HepG2 (cell line): ENCODE measurements around the gene VEGFC. TPM values are rescaled to one million over a fixed set of nuclear protein-coding genes. Genes with fewer than 3 reads are reported as not detected.

Experiments
- ATAC-seq: fragments of 200-7000 bp; cut with Tn5 transposase; 3 replicates; pipeline ENCODE4 v1.9.1; 2020; ENCODE audit warnings: mild to moderate bottlenecking, moderate library complexity
- BruUV-seq: library from RNA; stranded (reverse); fragments of 400-500 nt; replicated peaks from 2 replicates; lab custom pipeline; 2021; lab: Mats Ljungman, UMichigan
- CTCF ChIA-PET: fragments of 300-600 bp; formaldehyde crosslinking; extraction: SDS; loops from one replicate; lab custom pipeline; 2021; ENCODE audit warnings: low total read pairs, inconsistent platforms, low intra/inter-chr PET ratio; lab: Yijun Ruan, JAX
- POLR2A ChIA-PET: fragments of 350-600 bp; sonication (Branson Sonifier 250); formaldehyde crosslinking; loops from one replicate; lab custom pipeline; 2020; ENCODE audit warnings: antibody characterized with exemption, inconsistent platforms; lab: Yijun Ruan, JAX
- DNase-seq: peaks from one replicate; pipeline ENCODE4 v3.0.0-alpha.2; 2015; ENCODE audit warnings: low spot score
- FAIRE-seq: peaks from 3 replicates; lab custom pipeline; 2011; peaks lifted over from hg19 to GRCh38; lab: Jason Lieb, UNC
- H2AFZ ChIP-seq: one replicate; pipeline ENCODE4 v1.6.1; 2011; ENCODE audit warnings: low read length, inconsistent platforms
- H3K27ac ChIP-seq: fragments of 300-600 bp; 3 replicates; pipeline ENCODE4 v1.8.0; 2011; ENCODE audit warnings: mixed run types, mild to moderate bottlenecking, mixed read lengths, low read length, inconsistent platforms; ENCODE audit not compliant: insufficient read depth; ENCODE audit errors: extremely low read length
- H3K27me3 ChIP-seq, 2 experiments: fragments of 200-600 bp in 1 of 2; 2 replicates in 1 of 2; 3 replicates in 1 of 2; pipeline versions ENCODE4 v1.6.0 to v1.8.0; 2011; ENCODE audit warnings: low read length in 2 of 2, mild to moderate bottlenecking in 2 of 2, moderate library complexity in 2 of 2, inconsistent platforms in 1 of 2; ENCODE audit not compliant: insufficient read depth in 2 of 2, control insufficient read depth in 1 of 2
- H3K36me3 ChIP-seq, 2 experiments: fragments of 200-600 bp in 1 of 2; replicated peaks in 1 of 2; 2 replicates in 1 of 2; 3 replicates in 1 of 2; pipeline versions ENCODE4 v1.5.1 to v1.8.0; 2011; ENCODE audit warnings: low read length in 2 of 2, inconsistent platforms in 1 of 2; ENCODE audit not compliant: insufficient read depth in 2 of 2, control insufficient read depth in 1 of 2
- H3K4me1 ChIP-seq: 2 replicates; pipeline ENCODE4 v1.5.1; 2012; ENCODE audit warnings: low read length, inconsistent platforms; ENCODE audit not compliant: insufficient read depth
- H3K4me2 ChIP-seq: 2 replicates; pipeline ENCODE4 v1.6.0; 2011; ENCODE audit warnings: low read depth, low read length, inconsistent platforms
- H3K4me3 ChIP-seq, 3 experiments: fragments of 200-600 bp in 1 of 3; sonication (generic), shearing (Covaris generic) in 1 of 3; replicated peaks in 1 of 3; 2 replicates each; pipeline ENCODE4 v1.5.1; 2011 to 2016; ENCODE audit warnings: low read length in 3 of 3, inconsistent platforms in 2 of 3, low read depth in 2 of 3, mild to moderate bottlenecking in 2 of 3, control low read depth in 1 of 3, mixed read lengths in 1 of 3; ENCODE audit not compliant: insufficient read depth in 1 of 3
- H3K79me2 ChIP-seq: one replicate; pipeline ENCODE4 v1.6.1; 2011; ENCODE audit warnings: low read length, inconsistent platforms; ENCODE audit not compliant: insufficient read depth
- H3K9ac ChIP-seq: 2 replicates; pipeline ENCODE4 v1.6.0; 2011; ENCODE audit warnings: mild to moderate bottlenecking, low read depth, low read length, inconsistent platforms; ENCODE audit not compliant: insufficient read depth
- H3K9me3 ChIP-seq: 2 replicates; pipeline ENCODE4 v1.5.1; 2012; ENCODE audit warnings: mild to moderate bottlenecking, low read length
- H4K20me1 ChIP-seq: 2 replicates; pipeline ENCODE4 v1.6.0; 2011; ENCODE audit warnings: inconsistent platforms, mild to moderate bottlenecking, low read length, moderate library complexity; ENCODE audit not compliant: insufficient read depth
- MIER3 ChIP-seq: IDR thresholded peaks from 2 replicates; pipeline ENCODE4 v1.6.1; 2016; ENCODE audit warnings: missing compliant biosample characterization, borderline replicate concordance
- RORA ChIP-seq: sonication (generic); formaldehyde crosslinking; IDR thresholded peaks from 2 replicates; pipeline ENCODE4 v1.5.0; 2020; ENCODE audit warnings: mild to moderate bottlenecking, missing genetic modification reagents, moderate library complexity
- SIN3B ChIP-seq: fragments of 150-350 bp; IDR thresholded peaks from 2 replicates; pipeline ENCODE4 v1.6.1; 2014; ENCODE audit warnings: low read length
- YEATS4 ChIP-seq: sonication (generic); formaldehyde crosslinking; IDR thresholded peaks from 2 replicates; pipeline ENCODE4 v1.4.0; 2020; ENCODE audit warnings: missing genetic modification reagents, borderline replicate concordance
- ZNF331 ChIP-seq: sonication (generic); formaldehyde crosslinking; IDR thresholded peaks from 2 replicates; pipeline ENCODE4 v1.4.0; 2020; ENCODE audit warnings: missing genetic modification reagents
- ZNF83 ChIP-seq: sonication (generic); formaldehyde crosslinking; IDR thresholded peaks from 2 replicates; pipeline ENCODE4 v1.4.0; 2020; ENCODE audit warnings: missing genetic modification reagents, mild to moderate bottlenecking, borderline replicate concordance
- WGBS: methylation state at CpG from one replicate; pipeline ENCODE4 v1.1.6; 2017; ENCODE audit warnings: low lambda C conversion rate; 5-methylcytosine and 5-hydroxymethylcytosine counted together
- in situ Hi-C: cut with HindIII; loops from 2 replicates; pipeline ENCODE4 v1.10.0; 2017; ENCODE audit warnings: low pct_unique_long_range_greater_than_20kb; ENCODE audit not compliant: extremely low pct_ligation_motif_present
- intact Hi-C: fragments of 100-400 bp; cut with micrococcal nuclease; formaldehyde crosslinking; loops from one replicate; pipeline ENCODE4 v1.10.0; 2022; ENCODE audit not compliant: unreplicated experiment
- polyA plus RNA-seq, 8 experiments: library from polyadenylated mRNA; depleted of rRNA in 3 of 8; stranded (reverse) in 7 of 8; unstranded in 1 of 8; fragments of >200 nt; fragmentation: Illumina TruSeq in 4 of 8; extraction: Trizol in 4 of 8; gene quantifications; 2 replicates each; pipeline versions ENCODE4 v1.2.1 to v1.2.3, GENCODE V29; 2011 to 2016; ENCODE audit warnings: low read depth in 4 of 8, missing spikeins in 1 of 8, mixed read lengths in 1 of 8; ENCODE audit not compliant: insufficient read depth in 1 of 8
- total RNA-seq, 5 experiments: library from RNA; depleted of rRNA; stranded (reverse); fragments of >200 nt; fragmentation: Illumina TruSeq; extraction: Trizol; gene quantifications; 2 replicates each; pipeline ENCODE4 v1.2.3, GENCODE V29; 2016; ENCODE audit warnings: low read depth in 1 of 5
- TF ChIP-seq, protein P1 (sequence below): sonication (generic); formaldehyde crosslinking; IDR thresholded peaks from 2 replicates; pipeline ENCODE4 v1.4.0; 2020; ENCODE audit warnings: missing genetic modification reagents; ENCODE audit errors: not compliant biosample characterization
- TF ChIP-seq, protein P2 (sequence below): sonication (generic); formaldehyde crosslinking; IDR thresholded peaks from 2 replicates; pipeline ENCODE4 v1.8.1; 2023; ENCODE audit warnings: mild to moderate bottlenecking, missing genetic modification reagents

The VEGFC gene
- total and polyA plus RNA-seq, 2 of the 13 experiments (the other 11 are each of a cell fraction or from before 2014, with no cell fraction given): not detected

DNA sequence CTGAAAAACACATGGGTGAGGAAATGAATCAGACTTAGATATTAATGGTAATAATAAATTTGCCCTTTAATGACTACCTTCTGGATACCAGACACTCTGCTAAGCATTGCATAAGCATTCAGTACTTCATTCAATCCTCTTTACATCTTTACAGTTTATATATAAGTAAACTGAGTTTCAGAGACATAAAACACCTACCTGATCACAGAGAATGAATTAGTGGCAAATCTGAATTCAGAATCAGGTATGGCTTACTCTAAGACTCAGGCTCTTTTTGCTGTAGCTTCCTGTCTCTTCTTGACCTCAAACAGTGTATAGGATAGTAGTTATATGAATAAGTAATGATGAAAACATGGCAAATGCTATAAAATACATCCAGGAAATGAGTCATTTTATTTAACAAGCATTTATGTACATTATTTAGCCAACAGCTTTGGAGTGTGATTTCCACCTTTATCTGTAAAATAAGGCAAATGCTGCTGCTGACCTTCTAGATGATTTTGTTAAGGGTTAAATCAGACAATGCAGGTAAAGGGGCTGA is 83.9 kb downstream of the VEGFC start (continued):
- TF ChIP-seq YEATS4 (CRISPR knock-in tag): no peak
- no peak for TF ChIP-seq SIN3B

DNA sequence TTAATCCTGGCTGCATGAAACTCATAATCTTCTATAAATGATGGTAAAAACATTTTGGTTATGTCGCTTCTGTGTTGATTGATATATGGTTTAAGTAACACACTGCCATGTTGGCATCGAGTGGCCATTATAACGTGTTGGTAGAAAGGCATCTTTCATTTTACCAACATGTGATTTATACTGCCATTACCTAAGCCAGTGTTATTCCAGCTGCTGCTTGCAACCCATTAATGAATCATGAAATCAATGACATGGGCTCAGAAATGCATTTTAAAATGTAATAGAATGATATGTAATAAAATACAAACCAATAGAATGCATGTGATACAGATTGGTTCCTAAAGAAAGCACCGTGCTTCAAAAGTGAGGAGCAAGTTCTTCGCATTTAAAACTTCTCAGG is 102.0 kb downstream of the VEGFC start:
- in situ Hi-C loops: no loop called here
- CTCF ChIA-PET: no interaction called here
- no peaks in the 10 kb centered on the region for H3K27me3 ChIP-seq

DNA sequence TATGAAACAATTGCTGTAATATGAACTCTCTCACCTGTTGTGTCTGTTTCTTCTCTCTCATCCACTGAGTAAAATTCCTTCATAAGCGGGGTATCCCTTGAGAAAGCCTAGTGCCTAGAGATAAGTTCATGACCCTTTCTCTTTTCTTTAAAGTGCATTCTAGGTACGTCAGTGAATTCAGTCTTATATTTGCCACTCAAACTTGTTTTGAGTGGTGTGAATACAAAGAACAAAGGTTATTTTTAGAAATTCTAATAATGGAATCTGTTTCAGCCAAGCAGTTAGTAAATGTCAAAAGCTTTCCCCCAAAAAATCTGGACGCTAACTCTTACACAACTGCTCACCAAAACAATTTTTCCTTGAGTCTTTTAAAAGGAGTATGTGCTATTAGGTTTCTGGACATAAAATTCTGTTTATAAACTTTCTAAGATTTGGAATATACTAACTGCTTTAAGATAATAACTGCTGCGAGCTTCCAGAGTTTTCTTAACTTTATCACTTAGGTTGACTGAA is 112.0 kb downstream of the VEGFC start:
- BruUV-seq: no TSS peak
- TF ChIP-seq, protein P1, sequence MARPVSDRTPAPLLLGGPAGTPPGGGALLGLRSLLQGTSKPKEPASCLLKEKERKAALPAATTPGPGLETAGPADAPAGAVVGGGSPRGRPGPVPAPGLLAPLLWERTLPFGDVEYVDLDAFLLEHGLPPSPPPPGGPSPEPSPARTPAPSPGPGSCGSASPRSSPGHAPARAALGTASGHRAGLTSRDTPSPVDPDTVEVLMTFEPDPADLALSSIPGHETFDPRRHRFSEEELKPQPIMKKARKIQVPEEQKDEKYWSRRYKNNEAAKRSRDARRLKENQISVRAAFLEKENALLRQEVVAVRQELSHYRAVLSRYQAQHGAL: no peak

More for the DNA sequence above, 102.0 kb downstream of the VEGFC start:
- H3K36me3 ChIP-seq: no peaks in the 10 kb centered on the region
- no peak overlapping the region for H2AFZ ChIP-seq
- ATAC-seq (no peak), DNase-seq (no peak), FAIRE-seq (no peak)
- no peaks in the 10 kb centered on the region for H3K79me2 ChIP-seq
- H3K9ac ChIP-seq: no peak overlapping the region
- H3K4me2 ChIP-seq: no peak overlapping the region
- intact Hi-C loops: no loop called here
- 25% methylated on average over 5 of the region's 5 CpGs for WGBS
- POLR2A ChIA-PET: no interaction called here
- H3K9me3 ChIP-seq: no peaks in the 10 kb centered on the region
- no peaks in the 10 kb centered on the region for H3K4me1 ChIP-seq
- no TSS peak for BruUV-seq
- no peaks in the 10 kb centered on the region for H4K20me1 ChIP-seq
- H3K27ac ChIP-seq: no peak overlapping the region
- TF ChIP-seq ZNF83 (CRISPR knock-in tag): no peak
- TF ChIP-seq, protein P2, sequence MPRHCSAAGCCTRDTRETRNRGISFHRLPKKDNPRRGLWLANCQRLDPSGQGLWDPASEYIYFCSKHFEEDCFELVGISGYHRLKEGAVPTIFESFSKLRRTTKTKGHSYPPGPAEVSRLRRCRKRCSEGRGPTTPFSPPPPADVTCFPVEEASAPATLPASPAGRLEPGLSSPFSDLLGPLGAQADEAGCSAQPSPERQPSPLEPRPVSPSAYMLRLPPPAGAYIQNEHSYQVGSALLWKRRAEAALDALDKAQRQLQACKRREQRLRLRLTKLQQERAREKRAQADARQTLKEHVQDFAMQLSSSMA (CRISPR knock-in tag): no peak
- TF ChIP-seq MIER3: no peak
- no peak for TF ChIP-seq ZNF331 (CRISPR knock-in tag)
- TF ChIP-seq RORA (CRISPR knock-in tag): no peak
- H3K4me3 ChIP-seq: no peak overlapping the region

More for the DNA sequence above, 112.0 kb downstream of the VEGFC start:
- intact Hi-C loops: no loop called here
- no peaks in the 10 kb centered on the region for H4K20me1 ChIP-seq
- ChIA-PET CTCF (no interaction called here), POLR2A (no interaction called here)
- DNase-seq (no peak), FAIRE-seq (no peak), ATAC-seq (no peak)
- no peaks in the 10 kb centered on the region for H3K36me3 ChIP-seq
- H3K9ac ChIP-seq: no peak overlapping the region
- no peak overlapping the region for H3K4me3 ChIP-seq
- no peaks in the 10 kb centered on the region for H3K4me1 ChIP-seq
- no peak overlapping the region for H3K4me2 ChIP-seq
- H3K27me3 ChIP-seq: no peaks in the 10 kb centered on the region
- H2AFZ ChIP-seq: no peak overlapping the region
- no peaks in the 10 kb centered on the region for H3K79me2 ChIP-seq
- in situ Hi-C loops: no loop called here
- no peaks in the 10 kb centered on the region for H3K9me3 ChIP-seq
- WGBS: 18% methylated on average over 4 of the region's 4 CpGs
- H3K27ac ChIP-seq: no peak overlapping the region
